ENCODE measurements around the gene FGF6.
"Not testable (repeated sequence)": the region's sequence is repeated elsewhere in the genome, so short reads cannot be mapped to it uniquely, and the experiment has no call there.

The FGF6 gene

GRCh38 chr12:4418913-4419312 lies 26.7 kb downstream of the FGF6 start:
- DNase-seq (ENCODE audit: low spot score) = no peak

GRCh38 chr12:4417936-4418335 lies 27.7 kb downstream of the FGF6 start:
- DNase-seq (ENCODE audit: low spot score) = no peak

GRCh38 chr12:4417455-4417854 lies 28.2 kb downstream of the FGF6 start:
- no peak for DNase-seq (ENCODE audit: low spot score)

- DNase-seq (ENCODE audit: low spot score) = no peak
These were observed 29.3 kb downstream of the FGF6 start for GRCh38 chr12:4416276-4416675.

- DNase-seq (ENCODE audit: low spot score) = no peak
These were observed 33.1 kb downstream of the FGF6 start for GRCh38 chr12:4412465-4412864.

- no peak for DNase-seq (ENCODE audit: low spot score)
These were observed 33.6 kb downstream of the FGF6 start for GRCh38 chr12:4412056-4412455.

GRCh38 chr12:4407136-4407535 lies 38.5 kb downstream of the FGF6 start:
- DNase-seq (ENCODE audit: low spot score) = no peak

GRCh38 chr12:4404877-4405637 lies 40.6 kb downstream of the FGF6 start:
- DNase-seq (ENCODE audit: low spot score) = not testable (repeated sequence)

- DNase-seq (ENCODE audit: low spot score) = no peak
These were observed 42.6 kb downstream of the FGF6 start for GRCh38 chr12:4402996-4403395.

- no peak for DNase-seq (ENCODE audit: low spot score)
These were observed 44.5 kb downstream of the FGF6 start for GRCh38 chr12:4401117-4401516.

GRCh38 chr12:4395818-4396217 lies 49.8 kb downstream of the FGF6 start:
- DNase-seq (ENCODE audit: low spot score) = no peak

- no peak for DNase-seq (ENCODE audit: low spot score)
These were observed 52.4 kb downstream of the FGF6 start for GRCh38 chr12:4393211-4393610.

GRCh38 chr12:4392223-4392742 lies 53.3 kb downstream of the FGF6 start:
- DNase-seq (ENCODE audit: low spot score) = no peak

GRCh38 chr12:4388662-4389061 lies 57.0 kb downstream of the FGF6 start:
- DNase-seq (ENCODE audit: low spot score) = no peak

- DNase-seq (ENCODE audit: low spot score) = no peak
These were observed 57.6 kb downstream of the FGF6 start for GRCh38 chr12:4388032-4388431.

GRCh38 chr12:4387607-4388006 lies 58.0 kb downstream of the FGF6 start:
- DNase-seq (ENCODE audit: low spot score) = no peak

GRCh38 chr12:4386801-4387200 lies 58.8 kb downstream of the FGF6 start:
- no peak for DNase-seq (ENCODE audit: low spot score)
